GM21619 (cell line): ENCODE measurements around the gene DYNC2I2.

Experiments
- ATAC-seq: cut with Tn5 transposase; IDR thresholded peaks from one replicate; pipeline ENCODE4 v1.9.1; 2021; ENCODE audit not compliant: unreplicated experiment

DYNC2I2 gene

GRCh38 chr9:128636556-128637530 is 19.8 kb downstream of the DYNC2I2 start:
- no peak for ATAC-seq

GRCh38 chr9:128636024-128636390 is 20.6 kb downstream of the DYNC2I2 start:
- ATAC-seq, result no peak

- ATAC-seq, result no peak
Measured at GRCh38 chr9:128635266-128636023, 21.2 kb downstream of the DYNC2I2 start.

GRCh38 chr9:128634651-128635262 is 21.9 kb downstream of the DYNC2I2 start:
- ATAC-seq, result no peak

GRCh38 chr9:128634111-128634510 is 22.5 kb downstream of the DYNC2I2 start:
- ATAC-seq, result no peak

GRCh38 chr9:128633601-128634000 is 23.0 kb downstream of the DYNC2I2 start:
- no peak for ATAC-seq

- no peak for ATAC-seq
Measured at GRCh38 chr9:128633057-128633456, 23.6 kb downstream of the DYNC2I2 start.

GRCh38 chr9:128632486-128632885 is 24.2 kb downstream of the DYNC2I2 start:
- ATAC-seq, result no peak

- no peak for ATAC-seq
Measured at GRCh38 chr9:128632066-128632465, 24.6 kb downstream of the DYNC2I2 start.

- ATAC-seq, result no peak
Measured at GRCh38 chr9:128631636-128632035, 25.0 kb downstream of the DYNC2I2 start.

- no peak for ATAC-seq
Measured at GRCh38 chr9:128629852-128630545, 26.6 kb downstream of the DYNC2I2 start.

GRCh38 chr9:128629136-128629535 is 27.5 kb downstream of the DYNC2I2 start:
- no peak for ATAC-seq

GRCh38 chr9:128628471-128629048 is 28.1 kb downstream of the DYNC2I2 start:
- ATAC-seq, result no peak

GRCh38 chr9:128627906-128628305 is 28.7 kb downstream of the DYNC2I2 start:
- ATAC-seq, result no peak

- no peak for ATAC-seq
Measured at GRCh38 chr9:128627127-128627715, 29.4 kb downstream of the DYNC2I2 start.

- no peak for ATAC-seq
Measured at GRCh38 chr9:128626181-128626580, 30.5 kb downstream of the DYNC2I2 start.

- no peak for ATAC-seq
Measured at GRCh38 chr9:128625391-128626146, 31.1 kb downstream of the DYNC2I2 start.

GRCh38 chr9:128624566-128624965 is 32.1 kb downstream of the DYNC2I2 start:
- no peak for ATAC-seq

GRCh38 chr9:128621730-128622455 is 34.8 kb downstream of the DYNC2I2 start:
- ATAC-seq, result no peak
